HG03378 (cell line): Measurements from ENCODE around the gene SEMA4D.
A peak's percentile ranks its signal among the peaks of the same experiment; 100 is the strongest.

ENCODE experiments used
- ATAC-seq: cut with Tn5 transposase; IDR thresholded peaks from one replicate; pipeline ENCODE4 v1.9.1; 2021; ENCODE audit warnings: mild to moderate bottlenecking, moderate library complexity; ENCODE audit not compliant: unreplicated experiment

SEMA4D gene

GRCh38 chr9:89446961-89447310, 51.0 kb downstream of the SEMA4D start:
- no peak for ATAC-seq

GRCh38 chr9:89446261-89446960, 51.5 kb downstream of the SEMA4D start:
- ATAC-seq = no peak

- no peak for ATAC-seq
Measured at GRCh38 chr9:89445801-89446251, 52.1 kb downstream of the SEMA4D start.

- no peak for ATAC-seq
Measured at GRCh38 chr9:89444925-89445765, 52.8 kb downstream of the SEMA4D start.

GRCh38 chr9:89444274-89444673, 53.6 kb downstream of the SEMA4D start:
- ATAC-seq = no peak

GRCh38 chr9:89442981-89443814, 54.7 kb downstream of the SEMA4D start:
- ATAC-seq = peak; percentile 40

- ATAC-seq = peak; percentile 34
Measured at GRCh38 chr9:89442501-89442978, 55.4 kb downstream of the SEMA4D start.

GRCh38 chr9:89441986-89442385, 55.9 kb downstream of the SEMA4D start:
- ATAC-seq = no peak

- no peak for ATAC-seq
Measured at GRCh38 chr9:89441655-89441970, 56.3 kb downstream of the SEMA4D start.

- no peak for ATAC-seq
Measured at GRCh38 chr9:89440951-89441654, 56.8 kb downstream of the SEMA4D start.

GRCh38 chr9:89440548-89440947, 57.4 kb downstream of the SEMA4D start:
- ATAC-seq = no peak

- ATAC-seq = no peak
Measured at GRCh38 chr9:89440046-89440445, 57.9 kb downstream of the SEMA4D start.

- no peak for ATAC-seq
Measured at GRCh38 chr9:89439571-89439970, 58.3 kb downstream of the SEMA4D start.

- no peak for ATAC-seq
Measured at GRCh38 chr9:89438194-89438593, 59.7 kb downstream of the SEMA4D start.

- no peak for ATAC-seq
Measured at GRCh38 chr9:89437772-89438171, 60.1 kb downstream of the SEMA4D start.

GRCh38 chr9:89436963-89437625, 60.8 kb downstream of the SEMA4D start:
- no peak for ATAC-seq

- no peak for ATAC-seq
Measured at GRCh38 chr9:89436326-89436725, 61.6 kb downstream of the SEMA4D start.

GRCh38 chr9:89435071-89435823, 62.7 kb downstream of the SEMA4D start:
- ATAC-seq = no peak

GRCh38 chr9:89434636-89435035, 63.3 kb downstream of the SEMA4D start:
- no peak for ATAC-seq

- ATAC-seq = no peak
Measured at GRCh38 chr9:89433826-89434225, 64.1 kb downstream of the SEMA4D start.
